ENCODE results near the gene SDK1. TPM values are rescaled to one million over a fixed set of nuclear protein-coding genes. Genes with fewer than 3 reads are reported as not detected.

The SDK1 gene
- total RNA-seq, 6 experiments from 2014 or later: not detected

DNA sequence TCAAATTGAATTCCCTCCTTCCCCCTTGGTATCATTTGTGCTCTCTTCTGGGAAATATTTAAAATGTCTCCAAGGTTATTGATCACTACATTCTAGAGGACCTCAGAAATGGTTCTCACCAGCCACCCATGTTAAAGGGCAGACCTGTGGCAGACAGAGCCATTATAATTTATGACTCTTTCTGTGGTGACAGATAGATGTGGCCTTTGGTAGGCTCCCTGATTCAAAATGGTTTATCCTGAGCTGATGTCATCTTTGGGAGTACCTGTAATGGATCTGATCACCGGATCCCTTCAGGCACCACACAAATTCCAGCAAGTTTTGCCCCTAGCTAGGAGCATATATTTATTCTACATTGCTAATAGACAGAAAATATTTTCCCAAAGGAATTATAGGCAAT, 267.5 kb downstream of the SDK1 start:
- Mint-ChIP-seq H3K27me3 (ENCODE audit: insufficient read depth) (no peaks in the 10 kb centered on the region), H3K9me3 (peaks cover 21% of the 10 kb centered on the region), H3K4me3 (no peak overlapping the region), H3K4me1 (ENCODE audit: low read depth) (no peaks in the 10 kb centered on the region), H3K27ac (no peak overlapping the region), H3K36me3 (ENCODE audit: low read depth) (no peaks in the 10 kb centered on the region; the same call in 1 of the 2 replicates)
- no peak for DNase-seq
- no peak for TF ChIP-seq CTCF (IDR thresholded peaks at IDR 0.05)

- H3K9me3 Mint-ChIP-seq: peaks cover 27% of the 10 kb centered on the region
- no peak for DNase-seq
- TF ChIP-seq CTCF (IDR thresholded peaks at IDR 0.05): no peak
- no peak overlapping the region for H3K4me3 Mint-ChIP-seq
- no peaks in the 10 kb centered on the region for H3K27me3 Mint-ChIP-seq (ENCODE audit: insufficient read depth)
- H3K4me1 Mint-ChIP-seq (ENCODE audit: low read depth): no peaks in the 10 kb centered on the region
- H3K36me3 Mint-ChIP-seq (ENCODE audit: low read depth): no peaks in the 10 kb centered on the region; the same call in 1 of the 2 replicates
- H3K27ac Mint-ChIP-seq: no peak overlapping the region
Measured at GRCh38 chr7:3569643-3570042, 268.6 kb downstream of the SDK1 start.

- Mint-ChIP-seq H3K36me3 (ENCODE audit: low read depth) (0 out of 2 replicates have a peak, but pooled peaks cover 4% of the 10 kb centered on the region), H3K27me3 (ENCODE audit: insufficient read depth) (peaks cover 1% of the 10 kb centered on the region; the same call in 1 of the 2 replicates), H3K4me1 (ENCODE audit: low read depth) (no peaks in the 10 kb centered on the region), H3K27ac (no peak overlapping the region), H3K4me3 (no peak overlapping the region), H3K9me3 (peaks cover 46% of the 10 kb centered on the region)
- no peak for TF ChIP-seq CTCF (IDR thresholded peaks at IDR 0.05)
- DNase-seq: no peak
Measured at GRCh38 chr7:3573151-3573550, 272.1 kb downstream of the SDK1 start.

DNA sequence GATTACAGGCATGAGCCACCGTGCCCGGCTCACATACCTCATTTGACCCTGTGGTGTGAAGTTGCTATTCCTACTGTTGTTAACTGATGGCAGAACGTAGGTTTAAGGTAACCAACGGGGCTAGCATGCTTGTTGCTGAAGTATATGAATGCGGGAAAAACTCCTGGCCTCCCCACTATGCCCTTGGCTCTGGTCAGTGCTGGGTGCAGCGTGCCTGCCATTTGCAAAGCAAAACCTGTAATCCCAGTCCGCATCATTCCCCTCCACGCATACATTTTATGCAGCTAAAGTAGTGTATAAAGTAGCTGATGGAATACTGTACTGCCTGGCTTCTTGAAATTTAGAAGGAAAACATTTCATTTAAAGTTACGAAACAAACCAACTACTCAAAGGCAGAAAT, 273.3 kb downstream of the SDK1 start:
- H3K9me3 Mint-ChIP-seq: peaks cover 59% of the 10 kb centered on the region
- no peaks in the 10 kb centered on the region for H3K4me1 Mint-ChIP-seq (ENCODE audit: low read depth)
- H3K36me3 Mint-ChIP-seq (ENCODE audit: low read depth): 0 out of 2 replicates have a peak, but pooled peaks cover 4% of the 10 kb centered on the region
- no peak for TF ChIP-seq CTCF (IDR thresholded peaks at IDR 0.05)
- no peak overlapping the region for H3K27ac Mint-ChIP-seq
- no peak overlapping the region for H3K4me3 Mint-ChIP-seq
- DNase-seq: no peak
- peaks cover 1% of the 10 kb centered on the region; the same call in 1 of the 2 replicates for H3K27me3 Mint-ChIP-seq (ENCODE audit: insufficient read depth)

DNA sequence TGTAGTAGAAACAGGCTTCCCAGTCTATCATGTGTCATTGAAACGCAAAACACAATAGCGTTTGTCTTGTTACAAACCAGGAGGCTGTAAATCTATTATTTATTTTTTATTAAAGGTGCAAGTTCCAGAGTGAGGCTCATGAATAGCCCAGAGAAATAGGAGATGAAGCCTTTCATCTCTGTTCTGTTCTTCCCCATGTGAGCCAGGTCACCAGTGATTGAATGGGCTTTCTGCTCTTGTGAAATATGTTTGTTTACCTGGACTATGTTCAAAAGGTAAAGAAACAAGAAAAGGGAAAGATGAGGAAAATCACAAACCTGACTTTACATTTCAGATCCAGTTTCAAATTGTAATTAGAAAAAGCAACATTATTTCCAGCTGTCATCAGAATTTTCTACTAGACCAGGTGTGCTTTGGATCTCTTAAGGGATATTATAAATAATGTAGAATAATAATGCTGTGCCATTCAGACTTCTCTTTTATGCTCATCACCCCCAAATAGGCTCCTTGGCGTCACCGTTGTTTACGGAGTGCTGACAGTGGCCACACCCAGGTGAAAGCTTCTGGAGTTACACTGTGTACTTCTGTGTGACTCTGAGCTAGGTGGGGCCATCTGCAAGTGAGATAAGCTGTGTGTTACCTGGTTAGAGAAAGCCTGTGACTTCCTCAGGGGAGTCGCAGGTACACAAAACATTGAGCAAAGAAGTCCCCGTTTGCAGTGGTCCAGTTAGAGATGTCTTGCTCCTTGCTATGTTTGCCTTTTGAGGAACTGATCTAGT, 274.9 kb downstream of the SDK1 start:
- peaks cover 69% of the 10 kb centered on the region for H3K9me3 Mint-ChIP-seq
- H3K36me3 Mint-ChIP-seq (ENCODE audit: low read depth): 0 out of 2 replicates have a peak, but pooled peaks cover 4% of the 10 kb centered on the region
- H3K4me3 Mint-ChIP-seq: no peak overlapping the region
- DNase-seq: no peak
- TF ChIP-seq CTCF (IDR thresholded peaks at IDR 0.05): no peak
- H3K4me1 Mint-ChIP-seq (ENCODE audit: low read depth): no peaks in the 10 kb centered on the region
- peaks cover 3% of the 10 kb centered on the region; the same call in 1 of the 2 replicates for H3K27me3 Mint-ChIP-seq (ENCODE audit: insufficient read depth)
- no peak overlapping the region for H3K27ac Mint-ChIP-seq
